Parathyroid adenoma (tissue), 2 donors: ENCODE measurements around the gene NR4A3.

Experiments
- H2AFZ ChIP-seq: fragments of 300-600 bp; sonication (generic); one replicate; pipeline ENCODE4 v1.7.0; 2017; ENCODE audit warnings: antibody characterized with exemption, mild to moderate bottlenecking
- H3K27ac ChIP-seq: fragments of 300-600 bp; sonication (generic); one replicate; pipeline ENCODE4 v1.7.0; 2017
- H3K27me3 ChIP-seq: fragments of 300-600 bp; sonication (generic); one replicate; pipeline ENCODE4 v1.7.0; 2017; ENCODE audit warnings: low read length; ENCODE audit not compliant: control insufficient read depth, insufficient read depth
- H3K36me3 ChIP-seq: fragments of 300-600 bp; sonication (generic); one replicate; pipeline ENCODE4 v1.7.0; 2017; ENCODE audit warnings: low read length; ENCODE audit not compliant: control insufficient read depth, insufficient read depth
- H3K4me1 ChIP-seq: fragments of 300-600 bp; sonication (generic); one replicate; pipeline ENCODE4 v1.7.0; 2017; ENCODE audit warnings: control low read depth
- H3K4me2 ChIP-seq: fragments of 300-600 bp; sonication (generic); one replicate; pipeline ENCODE4 v1.7.0; 2017; ENCODE audit warnings: low read length
- H3K4me3 ChIP-seq: fragments of 300-600 bp; sonication (generic); one replicate; pipeline ENCODE4 v1.7.0; 2017; ENCODE audit warnings: low read depth, low read length
- H3K79me2 ChIP-seq: fragments of 300-600 bp; sonication (generic); one replicate; pipeline ENCODE4 v1.7.0; 2017; ENCODE audit warnings: control low read depth
- H3K9ac ChIP-seq: fragments of 300-600 bp; sonication (generic); one replicate; pipeline ENCODE4 v1.7.0; 2017; ENCODE audit warnings: mild to moderate bottlenecking
- H3K9me3 ChIP-seq: fragments of 300-600 bp; sonication (generic); one replicate; pipeline ENCODE4 v1.7.0; 2017; ENCODE audit warnings: low read length; ENCODE audit not compliant: control insufficient read depth
- CTCF ChIP-seq: fragments of 300-600 bp; sonication (generic); IDR thresholded peaks from one replicate; pipeline ENCODE4 v1.7.0; 2017; ENCODE audit warnings: antibody characterized with exemption, mild to moderate bottlenecking
- donor health status: primary hyperparathyroidism.

NR4A3 gene

GRCh38 chr9:99835581-99835980 lies 13.9 kb downstream of the NR4A3 start:
- no peak for TF ChIP-seq CTCF
- Histone ChIP-seq H3K4me1 (no peaks in the 10 kb centered on the region), H3K9me3 (no peaks in the 10 kb centered on the region), H3K27ac (no peak overlapping the region), H3K79me2 (no peaks in the 10 kb centered on the region), H3K9ac (no peak overlapping the region), H2AFZ (no peak overlapping the region), H3K27me3 (no peaks in the 10 kb centered on the region), H3K36me3 (no peaks in the 10 kb centered on the region), H3K4me3 (no peak overlapping the region), H3K4me2 (no peak overlapping the region)

- Histone ChIP-seq H2AFZ (no peak overlapping the region), H3K27me3 (no peaks in the 10 kb centered on the region), H3K36me3 (no peaks in the 10 kb centered on the region), H3K4me3 (no peak overlapping the region), H3K9me3 (no peaks in the 10 kb centered on the region), H3K79me2 (no peaks in the 10 kb centered on the region), H3K4me2 (no peak overlapping the region), H3K27ac (no peak overlapping the region), H3K9ac (no peak overlapping the region), H3K4me1 (no peaks in the 10 kb centered on the region)
- no peak for TF ChIP-seq CTCF
These were observed 18.4 kb downstream of the NR4A3 start for GRCh38 chr9:99840072-99840471.

- TF ChIP-seq CTCF = no peak
- no peak overlapping the region for H2AFZ ChIP-seq
- no peaks in the 10 kb centered on the region for H3K27me3 ChIP-seq
- H3K4me1 ChIP-seq = no peaks in the 10 kb centered on the region
- no peak overlapping the region for H3K4me3 ChIP-seq
- H3K9me3 ChIP-seq = no peaks in the 10 kb centered on the region
- H3K27ac ChIP-seq = no peak overlapping the region
- H3K79me2 ChIP-seq = no peaks in the 10 kb centered on the region
- no peak overlapping the region for H3K9ac ChIP-seq
- no peak overlapping the region for H3K4me2 ChIP-seq
- H3K36me3 ChIP-seq = no peaks in the 10 kb centered on the region
These were observed 23.4 kb downstream of the NR4A3 start for GRCh38 chr9:99845063-99845462.

GRCh38 chr9:99848447-99848846 lies 26.8 kb downstream of the NR4A3 start:
- no peak for TF ChIP-seq CTCF
- H3K36me3 ChIP-seq = no peaks in the 10 kb centered on the region
- no peaks in the 10 kb centered on the region for H3K27me3 ChIP-seq

GRCh38 chr9:99850736-99851499 lies 29.2 kb downstream of the NR4A3 start:
- no peak for TF ChIP-seq CTCF
- Histone ChIP-seq H3K9me3 (no peaks in the 10 kb centered on the region), H3K27me3 (no peaks in the 10 kb centered on the region), H3K4me1 (no peaks in the 10 kb centered on the region), H3K36me3 (no peaks in the 10 kb centered on the region), H2AFZ (no peak overlapping the region), H3K79me2 (no peaks in the 10 kb centered on the region), H3K4me3 (no peak overlapping the region), H3K9ac (no peak overlapping the region), H3K4me2 (no peak overlapping the region), H3K27ac (no peak overlapping the region)

More at GRCh38 chr9:99848447-99848846, 26.8 kb downstream of the NR4A3 start:
- no peak overlapping the region for H3K4me3 ChIP-seq
- H3K9ac ChIP-seq = no peak overlapping the region
- H3K9me3 ChIP-seq = no peaks in the 10 kb centered on the region
- H3K4me2 ChIP-seq = no peak overlapping the region
- H3K4me1 ChIP-seq = no peaks in the 10 kb centered on the region
- no peak overlapping the region for H3K27ac ChIP-seq
- H2AFZ ChIP-seq = no peak overlapping the region
- no peaks in the 10 kb centered on the region for H3K79me2 ChIP-seq
